GM12878 (cell line): ENCODE data around the gene SEPHS2. TPM values are rescaled to one million over a fixed set of nuclear protein-coding genes. Genes with fewer than 3 reads are reported as not detected.

ENCODE experiments used
- ATAC-seq: fragments of 200-7000 bp; cut with Tn5 transposase; 3 replicates; pipeline ENCODE4 v1.9.1; 2020; ENCODE audit warnings: mild to moderate bottlenecking, moderate library complexity
- BruUV-seq: library from RNA; stranded (reverse); fragments of 400-500 nt; replicated peaks from 2 replicates; lab custom pipeline; 2021; lab: Mats Ljungman, UMichigan
- CTCF ChIA-PET: fragments of 300-600 bp; sonication (Branson Sonifier 250); formaldehyde crosslinking; extraction: SDS; loops from one replicate; lab custom pipeline; 2021; ENCODE audit warnings: inconsistent platforms; lab: Yijun Ruan, JAX
- POLR2A ChIA-PET: fragments of 350-600 bp; formaldehyde crosslinking; extraction: SDS; loops from one replicate; lab custom pipeline; 2021; ENCODE audit warnings: inconsistent platforms; lab: Charles Lee
- RAD21 ChIA-PET: fragments of 300-600 bp; sonication (Branson Sonifier 250); formaldehyde crosslinking; loops from one replicate; lab custom pipeline; 2023; ENCODE audit warnings: antibody characterized with exemption; ENCODE audit not compliant: unreplicated experiment; lab: Charles Lee
- SMC1A ChIA-PET: fragments of 300-600 bp; sonication (Branson Sonifier 250); formaldehyde crosslinking; loops from one replicate; lab custom pipeline; 2023; ENCODE audit not compliant: unreplicated experiment, uncharacterized antibody; lab: Charles Lee
- DNase-seq: peaks from one replicate; pipeline ENCODE4 v3.0.0-alpha.2; 2011; ENCODE audit warnings: low read depth, low spot score
- FAIRE-seq: peaks from 3 replicates; lab custom pipeline; 2011; peaks lifted over from hg19 to GRCh38; lab: Jason Lieb, UNC
- H2AFZ ChIP-seq: 2 replicates; pipeline ENCODE4 v1.6.0; 2011; ENCODE audit warnings: low read depth, low read length, control low read depth; ENCODE audit not compliant: control insufficient read depth
- H3K27ac ChIP-seq: 2 replicates; pipeline ENCODE4 v1.5.1; 2011; ENCODE audit warnings: control low read depth; ENCODE audit not compliant: control insufficient read depth, insufficient read depth
- H3K27me3 ChIP-seq, 2 experiments: replicated peaks in 1 of 2; 2 replicates each; pipeline versions ENCODE4 v1.6.0 to v1.6.1; 2011; ENCODE audit warnings: low read length in 1 of 2; ENCODE audit not compliant: control insufficient read depth in 2 of 2, insufficient read depth in 2 of 2
- H3K36me3 ChIP-seq, 2 experiments: 2 replicates each; pipeline ENCODE4 v1.5.1; 2011; ENCODE audit warnings: low read length in 1 of 2; ENCODE audit not compliant: control insufficient read depth in 2 of 2, insufficient read depth in 2 of 2
- H3K4me1 ChIP-seq: 2 replicates; pipeline ENCODE4 v1.6.1; 2011; ENCODE audit warnings: mild to moderate bottlenecking, low read length, moderate library complexity, mixed read lengths; ENCODE audit not compliant: control insufficient read depth, insufficient read depth
- H3K4me2 ChIP-seq: 2 replicates; pipeline ENCODE4 v1.6.0; 2011; ENCODE audit warnings: control low read depth; ENCODE audit not compliant: control insufficient read depth, insufficient read depth
- H3K4me3 ChIP-seq: fragments of 200-600 bp; sonication (generic); 2 replicates; pipeline ENCODE4 v1.5.1; 2016
- H3K79me2 ChIP-seq: 2 replicates; pipeline ENCODE4 v1.6.0; 2011; ENCODE audit warnings: low read length; ENCODE audit not compliant: control insufficient read depth, insufficient read depth
- H3K9ac ChIP-seq: 2 replicates; pipeline ENCODE4 v1.8.0; 2011; ENCODE audit warnings: low read length, control low read depth, mixed read lengths; ENCODE audit not compliant: control insufficient read depth, insufficient read depth
- H3K9me3 ChIP-seq: replicated peaks from 3 replicates; pipeline ENCODE4 v1.5.1; 2011; ENCODE audit warnings: mild to moderate bottlenecking, low read length; ENCODE audit not compliant: control insufficient read depth, insufficient read depth
- H4K20me1 ChIP-seq: 2 replicates; pipeline ENCODE4 v1.6.0; 2011; ENCODE audit not compliant: control insufficient read depth, insufficient read depth
- BCLAF1 ChIP-seq: fragments of 450-650 bp; IDR thresholded peaks from 2 replicates; pipeline ENCODE4 v1.6.1; 2017; ENCODE audit warnings: antibody characterized with exemption, mild to moderate bottlenecking, moderate library complexity
- CHD1 ChIP-seq: IDR thresholded peaks from 2 replicates; pipeline ENCODE4 v1.6.1; 2012; ENCODE audit warnings: low read depth, low read length, improper control_type of control experiment
- EP300 ChIP-seq, 2 experiments: fragments of 150-350 bp in 1 of 2; IDR thresholded peaks; 2 replicates each; pipeline ENCODE4 v1.6.1; 2011 to 2012; ENCODE audit warnings: low read depth in 2 of 2, low read length in 2 of 2, borderline replicate concordance in 1 of 2, improper control_type of control experiment in 1 of 2, inconsistent platforms in 1 of 2; ENCODE audit not compliant: control insufficient read depth in 1 of 2
- FOS ChIP-seq: IDR thresholded peaks from 3 replicates; pipeline ENCODE4 v1.6.1; 2011; ENCODE audit warnings: borderline replicate concordance; ENCODE audit not compliant: insufficient read length; ENCODE audit errors: extremely low read depth
- HDGF ChIP-seq: fragments of 450-650 bp; IDR thresholded peaks from 2 replicates; pipeline ENCODE4 v1.6.1; 2016; ENCODE audit warnings: antibody characterized with exemption
- JUND ChIP-seq: IDR thresholded peaks from 2 replicates; pipeline ENCODE4 v1.6.1; 2012; ENCODE audit warnings: low read depth, mild to moderate bottlenecking, low read length, improper control_type of control experiment, moderate library complexity
- KDM1A ChIP-seq: fragments of 200-600 bp; sonication (generic); IDR thresholded peaks from 2 replicates; pipeline ENCODE4 v1.6.1; 2016; ENCODE audit warnings: borderline replicate concordance
- MEF2B ChIP-seq: fragments of 450-650 bp; IDR thresholded peaks from 2 replicates; pipeline ENCODE4 v1.6.1; 2018; ENCODE audit warnings: mild to moderate bottlenecking, moderate library complexity; ENCODE audit not compliant: partially characterized antibody, poor library complexity, severe bottlenecking
- POLR2AphosphoS5 ChIP-seq: IDR thresholded peaks from 2 replicates; pipeline ENCODE4 v1.6.1; 2011; ENCODE audit warnings: mild to moderate bottlenecking, low read length, inconsistent platforms
- SP1 ChIP-seq: IDR thresholded peaks from one replicate; pipeline ENCODE4 v1.6.1; 2011; ENCODE audit warnings: low read depth, low read length
- ZNF24 ChIP-seq: fragments of 450-650 bp; IDR thresholded peaks from 2 replicates; pipeline ENCODE4 v1.6.1; 2017; ENCODE audit warnings: antibody characterized with exemption, mild to moderate bottlenecking
- ZNF687 ChIP-seq: fragments of 450-650 bp; IDR thresholded peaks from 2 replicates; pipeline ENCODE4 v1.6.1; 2017; ENCODE audit warnings: mild to moderate bottlenecking, moderate library complexity
- ZSCAN29 ChIP-seq: fragments of 450-650 bp; IDR thresholded peaks from 2 replicates; pipeline ENCODE4 v1.6.1; 2017; ENCODE audit warnings: mild to moderate bottlenecking, moderate library complexity
- WGBS: methylation state at CpG from one replicate; pipeline ENCODE4 v1.1.6; 2016; ENCODE audit warnings: low lambda C conversion rate; ENCODE audit not compliant: insufficient replicate concordance, insufficient coverage; ENCODE audit errors: missing lambda C conversion rate; 5-methylcytosine and 5-hydroxymethylcytosine counted together
- in situ Hi-C: fragments of 300-500 bp; cut with MboI; formaldehyde crosslinking; loops from 9 replicates; pipeline ENCODE4 v1.14.3; 2018; ENCODE audit warnings: mixed read lengths
- intact Hi-C: fragments of 100-400 bp; cut with micrococcal nuclease; formaldehyde crosslinking; loops from one replicate; pipeline ENCODE4 v1.14.2; 2022; ENCODE audit not compliant: unreplicated experiment
- polyA plus RNA-seq, 11 experiments: library from polyadenylated mRNA; depleted of rRNA in 4 of 11; unstranded in 6 of 11; stranded (reverse) in 5 of 11; fragments of >200 nt; fragmentation: Nextera tagmentation in 4 of 11; fragmentation: Illumina TruSeq in 1 of 11; extraction: Ambion mirVana in 4 of 11; extraction: Trizol in 1 of 11; gene quantifications; 1 replicate in 1 of 11; 2 replicates in 10 of 11; pipeline versions ENCODE4 v1.2.1 to v1.2.3, GENCODE V29; 2011 to 2016; ENCODE audit warnings: inconsistent platforms in 2 of 11, missing spikeins in 2 of 11, low read depth in 1 of 11
- total RNA-seq, 4 experiments: library from RNA; depleted of rRNA in 3 of 4; stranded (reverse); fragments of >200 nt in 3 of 4; fragmentation: Illumina TruSeq in 1 of 4; extraction: Trizol in 1 of 4; gene quantifications; 2 replicates each; pipeline versions ENCODE4 v1.2.1 to v1.2.3, GENCODE V29; 2013 to 2021

The SEPHS2 gene
- total and polyA plus RNA-seq, 10 of the 15 experiments (the other 5 are each of a cell fraction or from before 2014, with no cell fraction given): 21.6 to 99.8 (median 72.9) TPM

- H3K27me3 ChIP-seq: no peaks in the 10 kb centered on the region; a peak in 1 of 4 replicates
- DNase-seq (no peak), ATAC-seq (no peak), FAIRE-seq (no peak)
- RAD21 ChIA-PET: interaction anchor here (2.2 kb wide), 1 partner anchor 27 kb away, joined by 9 read pairs; no protein-coding TSS in a partner anchor
- no peak overlapping the region for H3K9ac ChIP-seq
- POLR2A ChIA-PET: interaction anchor here (0.8 to 1.1 kb wide), 3 partner anchors 9 to 42 kb away, joined by 3 to 5 read pairs (median 3); partner anchors contain the start of gene SEPTIN1
- in situ Hi-C loops (no loop called here), intact Hi-C loops (no loop called here)
- H4K20me1 ChIP-seq: no peaks in the 10 kb centered on the region
- CTCF ChIA-PET: interaction anchor here (1.0 to 1.2 kb wide), 3 partner anchors 11 to 306 kb away, joined by 3 to 5 read pairs (median 4); partner anchors contain the start of gene TBX6
- no peak overlapping the region for H3K27ac ChIP-seq
- peaks cover 0 to 2% of the 10 kb centered on the region in 2 experiments; a peak in 3 of 4 replicates for H3K36me3 ChIP-seq
- no peaks in the 10 kb centered on the region for H3K9me3 ChIP-seq
- no peak overlapping the region for H3K4me2 ChIP-seq
- no peak overlapping the region for H3K4me3 ChIP-seq
- BruUV-seq: no TSS peak
- H3K79me2 ChIP-seq: peaks cover 5% of the 10 kb centered on the region
- WGBS: 95% methylated on average over 39 of the region's 42 CpGs
- SMC1A ChIA-PET: interaction anchor here (1.3 to 2.2 kb wide), 3 partner anchors 11 to 27 kb away, joined by 4 to 6 read pairs (median 5); partner anchors contain the start of genes SEPTIN1 and TBC1D10B
- peaks cover 13% of the 10 kb centered on the region for H3K4me1 ChIP-seq
- no peak overlapping the region for H2AFZ ChIP-seq
- no peak for TF ChIP-seq ZNF24
- no peak for TF ChIP-seq HDGF
- no peak for TF ChIP-seq BCLAF1
- no peak for TF ChIP-seq POLR2AphosphoS5
- TF ChIP-seq ZSCAN29: no peak
- no peak for TF ChIP-seq CHD1
- TF ChIP-seq EP300 (IDR thresholded peaks at IDR 0.05; ENCODE audit: borderline replicate concordance in 1 of 2, control insufficient read depth in 1 of 2, low read depth in 2 of 2, low read length in 2 of 2): no peak
- no peak for TF ChIP-seq KDM1A
- no peak for TF ChIP-seq SP1
- no peak for TF ChIP-seq FOS
- TF ChIP-seq MEF2B: no peak
- no peak for TF ChIP-seq JUND
- TF ChIP-seq ZNF687: no peak
Measured at GRCh38 chr16:30397776-30398660, 47.7 kb downstream of the SEPHS2 start.
